ENCODE results near the gene MITF.

DNA sequence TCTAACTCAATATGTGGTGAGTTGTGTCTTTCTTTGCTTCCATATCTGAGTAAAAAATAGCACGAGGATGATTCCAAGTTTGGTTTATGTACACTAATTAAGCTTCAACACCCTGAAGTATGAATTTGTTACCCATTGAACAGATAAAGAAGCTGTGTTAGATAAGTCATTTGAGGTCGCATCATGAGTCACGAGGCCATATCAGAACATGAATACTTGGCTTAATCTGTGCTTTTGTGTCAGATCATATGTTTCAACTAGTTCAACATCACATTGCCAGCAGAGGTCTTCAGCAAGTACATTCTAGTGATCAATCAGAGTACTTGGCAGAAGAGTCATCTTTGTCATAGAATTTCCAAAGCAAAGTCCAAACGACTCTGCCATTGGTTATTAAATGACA is 26.3 kb upstream of the MITF start:
- TF ChIP-seq, protein P1, sequence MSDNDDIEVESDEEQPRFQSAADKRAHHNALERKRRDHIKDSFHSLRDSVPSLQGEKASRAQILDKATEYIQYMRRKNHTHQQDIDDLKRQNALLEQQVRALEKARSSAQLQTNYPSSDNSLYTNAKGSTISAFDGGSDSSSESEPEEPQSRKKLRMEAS (IDR thresholded peaks at IDR 0.05; ENCODE audit: low read depth, low read length): no peak
- TF ChIP-seq, protein P2, sequence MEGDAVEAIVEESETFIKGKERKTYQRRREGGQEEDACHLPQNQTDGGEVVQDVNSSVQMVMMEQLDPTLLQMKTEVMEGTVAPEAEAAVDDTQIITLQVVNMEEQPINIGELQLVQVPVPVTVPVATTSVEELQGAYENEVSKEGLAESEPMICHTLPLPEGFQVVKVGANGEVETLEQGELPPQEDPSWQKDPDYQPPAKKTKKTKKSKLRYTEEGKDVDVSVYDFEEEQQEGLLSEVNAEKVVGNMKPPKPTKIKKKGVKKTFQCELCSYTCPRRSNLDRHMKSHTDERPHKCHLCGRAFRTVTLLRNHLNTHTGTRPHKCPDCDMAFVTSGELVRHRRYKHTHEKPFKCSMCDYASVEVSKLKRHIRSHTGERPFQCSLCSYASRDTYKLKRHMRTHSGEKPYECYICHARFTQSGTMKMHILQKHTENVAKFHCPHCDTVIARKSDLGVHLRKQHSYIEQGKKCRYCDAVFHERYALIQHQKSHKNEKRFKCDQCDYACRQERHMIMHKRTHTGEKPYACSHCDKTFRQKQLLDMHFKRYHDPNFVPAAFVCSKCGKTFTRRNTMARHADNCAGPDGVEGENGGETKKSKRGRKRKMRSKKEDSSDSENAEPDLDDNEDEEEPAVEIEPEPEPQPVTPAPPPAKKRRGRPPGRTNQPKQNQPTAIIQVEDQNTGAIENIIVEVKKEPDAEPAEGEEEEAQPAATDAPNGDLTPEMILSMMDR (IDR thresholded peaks at IDR 0.05; ENCODE audit: low read depth, low read length): no peak
- TF ChIP-seq POLR2A (IDR thresholded peaks at IDR 0.05; ENCODE audit: extremely low read depth, insufficient read length) (no peak), MYC (IDR thresholded peaks at IDR 0.05; ENCODE audit: low read depth, low read length) (no peak)
